GM12878 (cell line): ENCODE measurements around the gene PPP1R26. TPM values are rescaled to one million over a fixed set of nuclear protein-coding genes. Genes with fewer than 3 reads are reported as not detected.

Experiments
- ATAC-seq: fragments of 200-7000 bp; cut with Tn5 transposase; 3 replicates; pipeline ENCODE4 v1.9.1; 2020; ENCODE audit warnings: mild to moderate bottlenecking, moderate library complexity
- BruUV-seq: library from RNA; stranded (reverse); fragments of 400-500 nt; replicated peaks from 2 replicates; lab custom pipeline; 2021; lab: Mats Ljungman, UMichigan
- CTCF ChIA-PET: fragments of 300-600 bp; sonication (Branson Sonifier 250); formaldehyde crosslinking; extraction: SDS; loops from one replicate; lab custom pipeline; 2021; ENCODE audit warnings: inconsistent platforms; lab: Yijun Ruan, JAX
- POLR2A ChIA-PET: fragments of 350-600 bp; formaldehyde crosslinking; extraction: SDS; loops from one replicate; lab custom pipeline; 2021; ENCODE audit warnings: inconsistent platforms; lab: Charles Lee
- RAD21 ChIA-PET: fragments of 300-600 bp; sonication (Branson Sonifier 250); formaldehyde crosslinking; loops from one replicate; lab custom pipeline; 2023; ENCODE audit warnings: antibody characterized with exemption; ENCODE audit not compliant: unreplicated experiment; lab: Charles Lee
- SMC1A ChIA-PET: fragments of 300-600 bp; sonication (Branson Sonifier 250); formaldehyde crosslinking; loops from one replicate; lab custom pipeline; 2023; ENCODE audit not compliant: unreplicated experiment, uncharacterized antibody; lab: Charles Lee
- DNase-seq: peaks from one replicate; pipeline ENCODE4 v3.0.0-alpha.2; 2011; ENCODE audit warnings: low read depth, low spot score
- FAIRE-seq: peaks from 3 replicates; lab custom pipeline; 2011; peaks lifted over from hg19 to GRCh38; lab: Jason Lieb, UNC
- H2AFZ ChIP-seq: 2 replicates; pipeline ENCODE4 v1.6.0; 2011; ENCODE audit warnings: low read depth, low read length, control low read depth; ENCODE audit not compliant: control insufficient read depth
- H3K27ac ChIP-seq: 2 replicates; pipeline ENCODE4 v1.5.1; 2011; ENCODE audit warnings: control low read depth; ENCODE audit not compliant: control insufficient read depth, insufficient read depth
- H3K27me3 ChIP-seq, 2 experiments: replicated peaks in 1 of 2; 2 replicates each; pipeline versions ENCODE4 v1.6.0 to v1.6.1; 2011; ENCODE audit warnings: low read length in 1 of 2; ENCODE audit not compliant: control insufficient read depth in 2 of 2, insufficient read depth in 2 of 2
- H3K36me3 ChIP-seq, 2 experiments: 2 replicates each; pipeline ENCODE4 v1.5.1; 2011; ENCODE audit warnings: low read length in 1 of 2; ENCODE audit not compliant: control insufficient read depth in 2 of 2, insufficient read depth in 2 of 2
- H3K4me1 ChIP-seq: 2 replicates; pipeline ENCODE4 v1.6.1; 2011; ENCODE audit warnings: mild to moderate bottlenecking, low read length, moderate library complexity, mixed read lengths; ENCODE audit not compliant: control insufficient read depth, insufficient read depth
- H3K4me2 ChIP-seq: 2 replicates; pipeline ENCODE4 v1.6.0; 2011; ENCODE audit warnings: control low read depth; ENCODE audit not compliant: control insufficient read depth, insufficient read depth
- H3K4me3 ChIP-seq: fragments of 200-600 bp; sonication (generic); 2 replicates; pipeline ENCODE4 v1.5.1; 2016
- H3K79me2 ChIP-seq: 2 replicates; pipeline ENCODE4 v1.6.0; 2011; ENCODE audit warnings: low read length; ENCODE audit not compliant: control insufficient read depth, insufficient read depth
- H3K9ac ChIP-seq: 2 replicates; pipeline ENCODE4 v1.8.0; 2011; ENCODE audit warnings: low read length, control low read depth, mixed read lengths; ENCODE audit not compliant: control insufficient read depth, insufficient read depth
- H3K9me3 ChIP-seq: replicated peaks from 3 replicates; pipeline ENCODE4 v1.5.1; 2011; ENCODE audit warnings: mild to moderate bottlenecking, low read length; ENCODE audit not compliant: control insufficient read depth, insufficient read depth
- H4K20me1 ChIP-seq: 2 replicates; pipeline ENCODE4 v1.6.0; 2011; ENCODE audit not compliant: control insufficient read depth, insufficient read depth
- ASH2L ChIP-seq: fragments of 300-600, 200-600 bp; sonication (generic); IDR thresholded peaks from 2 replicates; pipeline ENCODE4 v1.6.1; 2017; ENCODE audit warnings: low read depth, mild to moderate bottlenecking, borderline replicate concordance
- BACH1 ChIP-seq: fragments of 450-650 bp; IDR thresholded peaks from 2 replicates; pipeline ENCODE4 v1.6.1; 2017; ENCODE audit warnings: mild to moderate bottlenecking, borderline replicate concordance
- BRCA1 ChIP-seq: IDR thresholded peaks from 2 replicates; pipeline ENCODE4 v1.6.1; 2011; ENCODE audit warnings: low read depth, low read length, improper control_type of control experiment
- CHD2 ChIP-seq: IDR thresholded peaks from 2 replicates; pipeline ENCODE4 v1.6.1; 2011; ENCODE audit warnings: low read depth, low read length, improper control_type of control experiment, borderline replicate concordance
- EED ChIP-seq: sonication (generic); IDR thresholded peaks from 2 replicates; pipeline ENCODE4 v1.6.1; 2016; ENCODE audit warnings: antibody characterized with exemption, low read depth
- IKZF2 ChIP-seq, 2 experiments: fragments of 450-650 bp; IDR thresholded peaks; 2 replicates each; pipeline ENCODE4 v1.6.1; 2017; ENCODE audit warnings: mild to moderate bottlenecking in 2 of 2, moderate library complexity in 2 of 2
- RBBP5 ChIP-seq: fragments of 200-600 bp; sonication (generic); conservative IDR thresholded peaks from 2 replicates; pipeline ENCODE4 v1.6.1; 2016
- RUNX3 ChIP-seq: IDR thresholded peaks from 2 replicates; pipeline ENCODE4 v1.6.1; 2012; ENCODE audit warnings: low read length, inconsistent platforms
- WGBS: methylation state at CpG from one replicate; pipeline ENCODE4 v1.1.6; 2016; ENCODE audit warnings: low lambda C conversion rate; ENCODE audit not compliant: insufficient replicate concordance, insufficient coverage; ENCODE audit errors: missing lambda C conversion rate; 5-methylcytosine and 5-hydroxymethylcytosine counted together
- in situ Hi-C: fragments of 300-500 bp; cut with MboI; formaldehyde crosslinking; loops from 9 replicates; pipeline ENCODE4 v1.14.3; 2018; ENCODE audit warnings: mixed read lengths
- intact Hi-C: fragments of 100-400 bp; cut with micrococcal nuclease; formaldehyde crosslinking; loops from one replicate; pipeline ENCODE4 v1.14.2; 2022; ENCODE audit not compliant: unreplicated experiment
- polyA plus RNA-seq, 11 experiments: library from polyadenylated mRNA; depleted of rRNA in 4 of 11; unstranded in 6 of 11; stranded (reverse) in 5 of 11; fragments of >200 nt; fragmentation: Nextera tagmentation in 4 of 11; fragmentation: Illumina TruSeq in 1 of 11; extraction: Ambion mirVana in 4 of 11; extraction: Trizol in 1 of 11; gene quantifications; 1 replicate in 1 of 11; 2 replicates in 10 of 11; pipeline versions ENCODE4 v1.2.1 to v1.2.3, GENCODE V29; 2011 to 2016; ENCODE audit warnings: inconsistent platforms in 2 of 11, missing spikeins in 2 of 11, low read depth in 1 of 11
- total RNA-seq, 4 experiments: library from RNA; depleted of rRNA in 3 of 4; stranded (reverse); fragments of >200 nt in 3 of 4; fragmentation: Illumina TruSeq in 1 of 4; extraction: Trizol in 1 of 4; gene quantifications; 2 replicates each; pipeline versions ENCODE4 v1.2.1 to v1.2.3, GENCODE V29; 2013 to 2021
- TF ChIP-seq, protein P1 (sequence below): fragments of 450-650 bp; IDR thresholded peaks from 2 replicates; pipeline ENCODE4 v1.6.1; 2014; ENCODE audit warnings: mild to moderate bottlenecking
- TF ChIP-seq, protein P2 (sequence below): fragments of 450-650 bp; IDR thresholded peaks from 2 replicates; pipeline ENCODE4 v1.6.1; 2017; ENCODE audit warnings: mild to moderate bottlenecking, low read depth, inconsistent platforms; ENCODE audit not compliant: poor library complexity, severe bottlenecking

Gene PPP1R26
- total and polyA plus RNA-seq, 10 of the 15 experiments (the other 5 are each of a cell fraction or from before 2014, with no cell fraction given) = 0.02 to 1.9 (median 0.18) TPM

DNA sequence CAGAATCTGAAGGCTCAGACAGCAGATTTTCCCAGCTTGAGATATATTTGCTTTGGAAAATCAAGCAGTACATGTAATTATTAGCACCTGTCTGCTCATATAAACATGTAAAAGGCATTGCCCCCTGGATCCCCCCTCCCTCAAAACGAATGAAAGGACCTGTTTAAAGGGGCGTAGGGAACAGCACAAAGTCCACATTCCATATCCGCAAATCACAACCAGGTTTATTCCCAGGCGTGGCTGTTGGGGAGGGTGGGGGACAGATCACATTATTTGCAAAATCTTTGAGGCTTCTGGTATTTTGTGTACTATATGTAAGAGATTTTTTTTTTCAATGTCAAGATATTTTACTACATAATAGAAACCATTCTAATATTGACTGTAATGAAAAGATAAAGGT lies 12.2 kb downstream of the PPP1R26 start:
- no peak for FAIRE-seq
- ChIA-PET SMC1A (interaction anchor here (0.6 kb wide), 1 partner anchor 928 kb away, joined by 3 read pairs; no protein-coding TSS in a partner anchor), RAD21 (no interaction called here), POLR2A (interaction anchor here (0.6 kb wide), 1 partner anchor 341 kb away, joined by 6 read pairs; no protein-coding TSS in a partner anchor), CTCF (no interaction called here)
- no peaks in the 10 kb centered on the region for H3K79me2 ChIP-seq
- no peak overlapping the region for H3K9ac ChIP-seq
- no peak for DNase-seq
- H3K4me1 ChIP-seq = no peaks in the 10 kb centered on the region
- H2AFZ ChIP-seq = no peak overlapping the region
- in situ Hi-C loops (no loop called here), intact Hi-C loops (no loop called here)
- no peak overlapping the region for H3K4me2 ChIP-seq
- H3K36me3 ChIP-seq = no peaks in the 10 kb centered on the region
- TF ChIP-seq, protein P1, sequence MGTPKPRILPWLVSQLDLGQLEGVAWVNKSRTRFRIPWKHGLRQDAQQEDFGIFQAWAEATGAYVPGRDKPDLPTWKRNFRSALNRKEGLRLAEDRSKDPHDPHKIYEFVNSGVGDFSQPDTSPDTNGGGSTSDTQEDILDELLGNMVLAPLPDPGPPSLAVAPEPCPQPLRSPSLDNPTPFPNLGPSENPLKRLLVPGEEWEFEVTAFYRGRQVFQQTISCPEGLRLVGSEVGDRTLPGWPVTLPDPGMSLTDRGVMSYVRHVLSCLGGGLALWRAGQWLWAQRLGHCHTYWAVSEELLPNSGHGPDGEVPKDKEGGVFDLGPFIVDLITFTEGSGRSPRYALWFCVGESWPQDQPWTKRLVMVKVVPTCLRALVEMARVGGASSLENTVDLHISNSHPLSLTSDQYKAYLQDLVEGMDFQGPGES = no peak
- TF ChIP-seq EED (no peak), BACH1 (no peak), RUNX3 (no peak), CHD2 (no peak), RBBP5 (no peak), ASH2L (no peak), IKZF2 (IDR thresholded peaks at IDR 0.05) (no peak), BRCA1 (no peak)
- TF ChIP-seq, protein P2, sequence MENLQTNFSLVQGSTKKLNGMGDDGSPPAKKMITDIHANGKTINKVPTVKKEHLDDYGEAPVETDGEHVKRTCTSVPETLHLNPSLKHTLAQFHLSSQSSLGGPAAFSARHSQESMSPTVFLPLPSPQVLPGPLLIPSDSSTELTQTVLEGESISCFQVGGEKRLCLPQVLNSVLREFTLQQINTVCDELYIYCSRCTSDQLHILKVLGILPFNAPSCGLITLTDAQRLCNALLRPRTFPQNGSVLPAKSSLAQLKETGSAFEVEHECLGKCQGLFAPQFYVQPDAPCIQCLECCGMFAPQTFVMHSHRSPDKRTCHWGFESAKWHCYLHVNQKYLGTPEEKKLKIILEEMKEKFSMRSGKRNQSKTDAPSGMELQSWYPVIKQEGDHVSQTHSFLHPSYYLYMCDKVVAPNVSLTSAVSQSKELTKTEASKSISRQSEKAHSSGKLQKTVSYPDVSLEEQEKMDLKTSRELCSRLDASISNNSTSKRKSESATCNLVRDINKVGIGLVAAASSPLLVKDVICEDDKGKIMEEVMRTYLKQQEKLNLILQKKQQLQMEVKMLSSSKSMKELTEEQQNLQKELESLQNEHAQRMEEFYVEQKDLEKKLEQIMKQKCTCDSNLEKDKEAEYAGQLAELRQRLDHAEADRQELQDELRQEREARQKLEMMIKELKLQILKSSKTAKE = no peak
- no peaks in the 10 kb centered on the region for H4K20me1 ChIP-seq
- WGBS = 42% methylated on average over 4 of the region's 4 CpGs
- no TSS peak for BruUV-seq
- H3K4me3 ChIP-seq = no peak overlapping the region
- no peak overlapping the region for H3K27ac ChIP-seq
- no peaks in the 10 kb centered on the region for H3K9me3 ChIP-seq
- H3K27me3 ChIP-seq = no peaks in the 10 kb centered on the region
- ATAC-seq = no peak
